ENCODE results near the gene SIGLEC15.
"Not testable (repeated sequence)": the region's sequence is repeated elsewhere in the genome, so short reads cannot be mapped to it uniquely, and the experiment has no call there.

Gene SIGLEC15

DNA sequence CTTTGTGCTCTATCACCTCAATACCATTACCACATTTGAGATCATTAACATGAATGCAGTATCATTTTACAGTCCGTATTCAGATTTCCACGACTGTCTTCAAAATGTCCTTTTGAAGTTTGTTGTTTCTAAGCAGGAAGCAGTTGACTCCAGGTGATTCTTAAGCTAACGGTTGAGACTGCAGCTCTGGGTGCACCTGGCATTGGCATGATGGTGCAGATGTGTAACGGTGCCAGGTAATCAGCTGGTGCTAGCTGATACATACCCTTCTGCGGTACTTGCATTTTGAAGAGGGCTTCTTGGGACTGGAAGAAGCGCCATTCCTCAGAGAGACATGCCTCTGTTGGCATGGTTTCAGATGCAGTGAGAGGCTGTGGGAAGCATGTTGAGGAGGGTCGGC, 19.5 kb downstream of the SIGLEC15 start:
- Histone ChIP-seq H3K4me1 (no peaks in the 10 kb centered on the region), H3K27me3 (peaks cover under 1% of the 10 kb centered on the region; the same call in 1 of the 2 replicates), H3K36me3 (no peaks in the 10 kb centered on the region), H3K9me3 (no peaks in the 10 kb centered on the region), H3K4me3 (ENCODE audit: low read depth, low read length) (no peak overlapping the region)
- TF ChIP-seq CTCF (IDR thresholded peaks at IDR 0.05; ENCODE audit: low read depth, low read length) = no peak
- no peak for DNase-seq

DNA sequence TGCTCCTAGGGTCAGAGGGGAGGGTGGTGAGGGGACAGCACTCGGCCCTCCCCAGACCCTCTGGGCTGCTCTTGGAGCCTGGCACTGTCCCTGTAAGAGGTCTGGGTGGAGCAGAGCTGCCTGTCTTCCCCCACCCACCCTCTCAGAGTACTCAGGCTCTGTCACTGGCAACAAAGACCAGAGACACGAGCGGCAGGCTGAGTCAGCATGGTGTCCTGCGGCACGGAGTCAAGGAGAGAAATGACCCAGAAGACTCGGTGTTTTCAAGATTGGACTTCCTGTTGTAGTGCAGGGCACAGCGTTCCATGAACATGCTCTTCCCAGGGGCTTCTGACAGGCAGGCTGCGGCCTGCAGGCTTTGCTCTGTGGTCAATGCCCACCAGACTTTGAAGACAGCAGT, 19.9 kb downstream of the SIGLEC15 start:
- no peaks in the 10 kb centered on the region for H3K27me3 ChIP-seq
- H3K4me1 ChIP-seq = no peaks in the 10 kb centered on the region
- no peaks in the 10 kb centered on the region for H3K9me3 ChIP-seq
- H3K4me3 ChIP-seq (ENCODE audit: low read depth, low read length) = no peak overlapping the region
- H3K36me3 ChIP-seq = no peaks in the 10 kb centered on the region
- DNase-seq = no peak
- TF ChIP-seq CTCF (IDR thresholded peaks at IDR 0.05; ENCODE audit: low read depth, low read length) = no peak

DNA sequence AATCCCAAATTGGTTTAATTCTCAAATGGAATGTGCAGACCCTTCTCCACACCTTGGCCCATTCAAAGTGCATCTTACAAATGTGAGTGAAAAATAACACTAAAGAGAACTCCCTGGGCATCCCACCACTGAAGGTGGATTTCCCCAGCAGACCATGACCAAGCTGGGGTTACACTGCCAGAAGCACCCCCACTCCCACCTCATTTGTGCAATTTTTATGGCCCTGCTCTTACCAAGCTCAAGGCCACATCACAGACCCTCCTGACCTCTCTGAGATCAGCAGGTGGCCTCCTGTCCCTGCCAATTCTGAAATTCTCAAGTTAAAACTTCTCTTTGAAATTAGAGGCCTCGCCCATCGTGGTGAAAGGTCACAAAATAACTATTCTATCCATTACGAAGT, 21.6 kb downstream of the SIGLEC15 start:
- DNase-seq = no peak
- Histone ChIP-seq H3K36me3 (no peaks in the 10 kb centered on the region), H3K9me3 (no peaks in the 10 kb centered on the region), H3K27me3 (no peaks in the 10 kb centered on the region), H3K4me1 (no peaks in the 10 kb centered on the region), H3K4me3 (ENCODE audit: low read depth, low read length) (no peak overlapping the region)
- TF ChIP-seq CTCF (IDR thresholded peaks at IDR 0.05; ENCODE audit: low read depth, low read length) = no peak

- H3K4me1 ChIP-seq; DNase-seq; H3K36me3 ChIP-seq; H3K9me3 ChIP-seq; H3K4me3 ChIP-seq (ENCODE audit: low read depth, low read length); H3K27me3 ChIP-seq: not testable (repeated sequence)
Observed at GRCh38 chr18:45848643-45849042, 23.2 kb downstream of the SIGLEC15 start.

DNA sequence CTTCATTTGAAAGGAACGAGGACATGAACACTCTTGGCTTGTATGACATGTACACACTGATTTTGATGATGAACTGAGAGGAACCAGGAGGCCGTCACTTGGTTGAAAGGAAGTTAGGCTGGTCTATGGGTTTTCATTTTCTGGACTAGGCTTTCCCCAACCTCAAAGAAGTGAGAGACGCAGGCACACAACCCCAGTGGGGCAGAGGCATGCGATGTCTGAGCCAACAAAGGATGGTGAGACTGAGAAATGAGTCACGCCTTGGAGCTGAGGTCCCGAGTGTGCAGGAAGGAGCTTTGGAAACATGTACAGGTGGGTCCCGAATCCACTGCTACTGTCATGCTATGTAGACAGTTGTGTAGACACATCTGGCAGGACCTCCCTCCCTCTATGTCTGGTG, 24.1 kb downstream of the SIGLEC15 start:
- no peaks in the 10 kb centered on the region for H3K4me1 ChIP-seq
- DNase-seq = no peak

GRCh38 chr18:45850021-45850420, 24.5 kb downstream of the SIGLEC15 start:
- TF ChIP-seq CTCF (IDR thresholded peaks at IDR 0.05; ENCODE audit: low read depth, low read length) = peak; percentile 5; the same call in 1 of the 2 replicates
- DNase-seq = no peak
- no peaks in the 10 kb centered on the region for H3K36me3 ChIP-seq
- no peak overlapping the region for H3K4me3 ChIP-seq (ENCODE audit: low read depth, low read length)
- no peaks in the 10 kb centered on the region for H3K27me3 ChIP-seq
- H3K4me1 ChIP-seq = no peaks in the 10 kb centered on the region
- no peaks in the 10 kb centered on the region for H3K9me3 ChIP-seq

More for the DNA sequence above, 24.1 kb downstream of the SIGLEC15 start:
- no peaks in the 10 kb centered on the region for H3K36me3 ChIP-seq
- no peaks in the 10 kb centered on the region for H3K9me3 ChIP-seq
- no peak for TF ChIP-seq CTCF (IDR thresholded peaks at IDR 0.05; ENCODE audit: low read depth, low read length)
- H3K4me3 ChIP-seq (ENCODE audit: low read depth, low read length) = no peak overlapping the region
- no peaks in the 10 kb centered on the region for H3K27me3 ChIP-seq

All from BE2C (cell line).